Prostate gland (tissue), 2 donors: ENCODE results near the gene GID8. TPM values are rescaled to one million over a fixed set of nuclear protein-coding genes. Genes with fewer than 3 reads are reported as not detected.

Experiments used
- DNase-seq: peaks from one replicate; pipeline ENCODE4 v3.0.0-alpha.2; 2019; ENCODE audit warnings: low spot score
- H3K27ac ChIP-seq, 2 donors: fragments of 200-600 bp; sonication (generic); 2 replicates each; pipeline ENCODE4 v1.5.1; 2017 to 2019
- H3K27me3 ChIP-seq: fragments of 200-600 bp; sonication (generic); replicated peaks from 2 replicates; pipeline ENCODE4 v1.5.1; 2019; ENCODE audit not compliant: insufficient read depth
- H3K36me3 ChIP-seq, 2 donors: fragments of 200-600 bp; sonication (generic); 1 replicate in 1 of 2; 2 replicates in 1 of 2; pipeline versions ENCODE4 v1.5.1 to v1.8.1; 2017 to 2019
- H3K4me1 ChIP-seq: fragments of 200-600 bp; sonication (generic); replicated peaks from 2 replicates; pipeline ENCODE4 v1.5.1; 2019
- H3K4me3 ChIP-seq, 2 donors: fragments of 200-600 bp; sonication (generic); 2 replicates each; pipeline ENCODE4 v1.5.1; 2017 to 2019
- H3K9me3 ChIP-seq: fragments of 200-600 bp; sonication (generic); 2 replicates; pipeline ENCODE4 v1.5.1; 2017
- POLR2A ChIP-seq: fragments of 450-650 bp; IDR thresholded peaks from one replicate; pipeline ENCODE4 v1.6.1; 2016; ENCODE audit warnings: antibody characterized with exemption, mild to moderate bottlenecking
- POLR2AphosphoS5 ChIP-seq: sonication (generic); formaldehyde crosslinking; IDR thresholded peaks from one replicate; pipeline ENCODE4 v1.6.1; 2017; ENCODE audit warnings: antibody characterized with exemption
- WGBS: methylation state at CpG from one replicate; pipeline ENCODE4 v1.1.5; 2018; 5-methylcytosine and 5-hydroxymethylcytosine counted together
- intact Hi-C: fragments of 100-400 bp; cut with DNase I; formaldehyde crosslinking; loops from one replicate; pipeline ENCODE4 v1.14.2; 2022
- total RNA-seq, 2 donors: library from RNA; depleted of rRNA; stranded (reverse); fragments of >200 nt; gene quantifications; one replicate each; pipeline ENCODE4 v1.1.0, GENCODE V29; 2016
- TF ChIP-seq, protein P1 (sequence below), 4 experiments: fragments of 200-600 bp in 2 of 4; fragments of 450-650 bp in 2 of 4; sonication (generic) in 2 of 4; IDR thresholded peaks; 1 replicate in 3 of 4; 2 replicates in 1 of 4; pipeline ENCODE4 v1.5.1; 2016 to 2019; ENCODE audit warnings: antibody characterized with exemption in 4 of 4, mild to moderate bottlenecking in 2 of 4, moderate library complexity in 2 of 4

The GID8 gene
- total RNA-seq, 2 donors from 2014 or later: 38.7 to 42.7 TPM

- H3K27ac ChIP-seq: peak overlapping the region; percentile 56 to 73
- peak overlapping the region in 1 of 2 donors; percentile 12 for H3K4me3 ChIP-seq
- WGBS: 77% methylated on average over 18 of the region's 19 CpGs
- no peaks in the 10 kb centered on the region for H3K9me3 ChIP-seq
- TF ChIP-seq, protein P1, sequence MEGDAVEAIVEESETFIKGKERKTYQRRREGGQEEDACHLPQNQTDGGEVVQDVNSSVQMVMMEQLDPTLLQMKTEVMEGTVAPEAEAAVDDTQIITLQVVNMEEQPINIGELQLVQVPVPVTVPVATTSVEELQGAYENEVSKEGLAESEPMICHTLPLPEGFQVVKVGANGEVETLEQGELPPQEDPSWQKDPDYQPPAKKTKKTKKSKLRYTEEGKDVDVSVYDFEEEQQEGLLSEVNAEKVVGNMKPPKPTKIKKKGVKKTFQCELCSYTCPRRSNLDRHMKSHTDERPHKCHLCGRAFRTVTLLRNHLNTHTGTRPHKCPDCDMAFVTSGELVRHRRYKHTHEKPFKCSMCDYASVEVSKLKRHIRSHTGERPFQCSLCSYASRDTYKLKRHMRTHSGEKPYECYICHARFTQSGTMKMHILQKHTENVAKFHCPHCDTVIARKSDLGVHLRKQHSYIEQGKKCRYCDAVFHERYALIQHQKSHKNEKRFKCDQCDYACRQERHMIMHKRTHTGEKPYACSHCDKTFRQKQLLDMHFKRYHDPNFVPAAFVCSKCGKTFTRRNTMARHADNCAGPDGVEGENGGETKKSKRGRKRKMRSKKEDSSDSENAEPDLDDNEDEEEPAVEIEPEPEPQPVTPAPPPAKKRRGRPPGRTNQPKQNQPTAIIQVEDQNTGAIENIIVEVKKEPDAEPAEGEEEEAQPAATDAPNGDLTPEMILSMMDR (IDR thresholded peaks at IDR 0.05): no peak
- TF ChIP-seq POLR2A: no peak
- TF ChIP-seq POLR2AphosphoS5: no peak
- intact Hi-C loops: no loop called here
- no peaks in the 10 kb centered on the region for H3K36me3 ChIP-seq
- H3K4me1 ChIP-seq: peaks cover 9% of the 10 kb centered on the region
- DNase-seq: no peak
- H3K27me3 ChIP-seq: no peaks in the 10 kb centered on the region
Observed at GRCh38 chr20:62952968-62953838, 15.3 kb downstream of the GID8 start.

DNA sequence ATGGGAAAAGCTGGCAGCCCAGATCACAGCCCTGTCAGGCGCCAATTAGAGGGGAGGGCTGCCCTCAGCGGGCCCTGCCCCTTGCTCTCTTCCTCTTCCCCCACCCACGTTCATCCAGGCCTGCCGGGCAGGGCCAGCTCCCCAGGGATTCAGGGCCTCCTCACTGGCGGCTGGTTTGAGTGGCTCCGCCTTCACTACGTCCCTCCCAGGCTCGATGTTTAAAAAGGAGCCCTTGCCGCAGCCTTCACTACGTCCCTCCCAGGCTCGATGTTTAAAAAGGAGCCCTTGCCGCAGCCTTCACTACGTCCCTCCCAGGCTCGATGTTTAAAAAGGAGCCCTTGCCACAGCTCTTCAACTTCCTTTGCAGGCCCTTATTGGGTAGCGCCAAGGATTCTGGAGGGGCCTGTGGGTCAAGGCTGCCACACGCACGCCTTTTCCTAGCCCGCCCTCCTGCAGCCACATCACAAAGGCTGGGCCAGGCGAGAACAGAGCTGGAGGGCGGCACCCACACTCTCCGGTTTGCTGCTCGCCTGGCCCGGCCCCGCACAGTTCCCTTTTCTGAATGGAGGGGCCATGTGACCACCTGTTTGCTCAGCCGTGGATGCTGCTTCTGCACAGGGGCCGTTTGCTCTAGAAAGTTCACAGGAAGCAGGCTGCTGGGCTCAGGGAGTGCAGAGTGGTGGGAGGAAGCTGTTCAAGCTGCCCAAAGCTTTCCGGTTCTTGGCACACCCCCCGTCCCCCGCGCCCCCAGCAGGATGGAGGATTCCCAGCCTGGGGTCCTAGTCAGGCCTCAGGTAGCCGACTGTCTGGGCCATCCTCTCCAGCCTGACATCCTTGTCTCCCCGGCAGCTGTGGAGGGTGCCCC lies 16.1 kb downstream of the GID8 start:
- intact Hi-C loops: no loop called here
- Histone ChIP-seq H3K4me1 (peaks cover 9% of the 10 kb centered on the region), H3K9me3 (no peaks in the 10 kb centered on the region), H3K4me3 (peak overlapping the region in 1 of 2 donors; percentile 8), H3K27ac (peak overlapping the region; percentile 56 to 73), H3K36me3 (no peaks in the 10 kb centered on the region), H3K27me3 (no peaks in the 10 kb centered on the region)
- peak; percentile 32 for DNase-seq
- WGBS: 7% methylated on average over 32 of the region's 32 CpGs
- TF ChIP-seq, protein P1 (IDR thresholded peaks at IDR 0.05): no peak
- TF ChIP-seq POLR2AphosphoS5 (peak; percentile 17), POLR2A (peak; percentile 40)

GRCh38 chr20:62955519-62956386 lies 17.8 kb downstream of the GID8 start:
- H3K9me3 ChIP-seq: no peaks in the 10 kb centered on the region
- H3K4me1 ChIP-seq: peaks cover 9% of the 10 kb centered on the region
- WGBS: 69% methylated on average over 23 of the region's 23 CpGs
- DNase-seq: no peak
- H3K4me3 ChIP-seq: no peak overlapping the region
- TF ChIP-seq POLR2AphosphoS5: no peak
- no peak for TF ChIP-seq POLR2A
- TF ChIP-seq, protein P1 (IDR thresholded peaks at IDR 0.05): no peak
- H3K36me3 ChIP-seq: no peaks in the 10 kb centered on the region
- no peak overlapping the region for H3K27ac ChIP-seq
- no peaks in the 10 kb centered on the region for H3K27me3 ChIP-seq
- intact Hi-C loops: no loop called here

DNA sequence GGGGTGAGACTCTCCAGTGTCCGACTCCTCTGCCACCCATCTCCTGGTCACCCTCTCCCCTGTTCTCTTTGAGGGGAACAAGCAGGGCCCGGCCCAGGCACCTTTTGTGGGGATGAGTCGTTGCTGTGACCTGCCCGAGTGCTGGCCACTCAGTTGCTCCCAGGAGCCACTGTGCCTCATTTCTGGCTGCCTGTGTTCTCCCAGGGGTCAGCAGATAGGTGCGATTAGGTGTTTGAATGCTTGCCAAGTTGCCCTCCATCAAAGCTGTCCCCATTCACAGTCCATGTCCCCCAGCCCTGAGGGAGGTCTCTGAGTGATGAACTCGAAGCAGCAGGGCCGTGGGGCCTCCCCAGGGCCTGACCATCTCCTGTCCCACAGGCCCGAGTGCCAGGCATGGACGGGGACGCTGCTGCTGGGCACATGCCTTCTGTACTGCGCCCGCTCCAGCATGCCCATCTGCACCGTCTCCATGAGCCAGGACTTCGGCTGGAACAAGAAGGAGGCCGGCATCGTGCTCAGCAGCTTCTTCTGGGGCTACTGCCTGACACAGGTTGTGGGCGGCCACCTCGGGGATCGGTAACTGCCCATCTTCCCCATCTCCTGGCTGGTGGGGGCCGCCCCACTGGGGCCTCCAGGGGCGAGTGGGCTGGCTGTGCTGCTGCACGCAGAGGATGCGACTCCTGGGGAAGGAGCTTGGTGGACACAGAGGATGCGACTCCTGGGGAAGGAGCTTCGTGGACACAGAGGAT lies 18.6 kb downstream of the GID8 start:
- no peaks in the 10 kb centered on the region for H3K9me3 ChIP-seq
- H3K36me3 ChIP-seq: no peaks in the 10 kb centered on the region
- WGBS: 83% methylated on average over 23 of the region's 25 CpGs
- H3K27ac ChIP-seq: no peak overlapping the region
- H3K4me1 ChIP-seq: peaks cover 9% of the 10 kb centered on the region
- H3K4me3 ChIP-seq: no peak overlapping the region
- TF ChIP-seq POLR2AphosphoS5: no peak
- no peak for TF ChIP-seq POLR2A
- TF ChIP-seq, protein P1 (IDR thresholded peaks at IDR 0.05): no peak
- no peak for DNase-seq
- H3K27me3 ChIP-seq: no peaks in the 10 kb centered on the region
- intact Hi-C loops: no loop called here
